ENCODE data around the gene FBXW11. TPM values are rescaled to one million over a fixed set of nuclear protein-coding genes. Genes with fewer than 3 reads are reported as not detected.

Gene FBXW11
- total RNA-seq (ENCODE audit: low replicate concordance) = 76.5 and 82.8 TPM in 2 replicates

DNA sequence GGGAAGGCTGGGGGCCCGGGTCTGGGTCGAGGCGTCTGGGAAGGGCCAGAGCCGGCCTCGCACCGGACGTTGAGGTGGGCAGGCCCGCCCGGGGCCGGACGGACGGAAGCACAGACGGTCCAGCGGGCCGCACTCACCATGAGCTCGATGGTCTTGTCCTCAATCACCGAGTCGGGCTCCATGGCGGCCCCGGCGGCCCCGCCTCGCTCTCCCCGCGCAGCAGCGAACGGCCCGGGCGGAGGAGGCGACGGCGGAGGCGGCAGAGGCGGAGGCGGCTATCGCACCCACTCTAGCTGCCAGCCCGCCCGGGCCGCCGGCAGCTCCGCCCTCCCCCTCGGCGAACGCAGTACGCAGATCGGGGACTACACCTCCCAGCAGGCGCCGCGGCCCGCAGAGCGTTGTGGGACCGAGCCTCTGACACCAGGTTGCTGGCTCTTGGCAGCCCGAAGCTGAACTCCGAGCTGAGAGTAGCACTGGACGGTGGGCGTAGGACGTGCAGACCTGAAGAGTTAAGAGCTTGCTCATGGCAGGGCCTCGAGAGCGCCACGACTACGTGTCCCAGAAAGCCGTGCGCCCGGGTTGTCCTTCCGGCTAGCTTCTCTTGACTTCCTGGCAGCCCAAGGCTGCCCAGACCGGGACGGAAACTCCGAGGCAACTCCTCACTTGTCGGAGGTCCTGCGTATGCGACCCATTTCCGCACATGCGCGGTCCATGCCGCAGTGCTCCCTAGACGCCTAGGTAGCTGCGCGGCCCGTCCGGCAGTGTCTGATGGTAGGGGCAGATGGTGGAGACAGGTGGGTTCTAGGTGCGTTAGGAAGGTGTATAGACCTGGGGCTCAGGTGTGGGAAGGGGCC is at the start of gene FBXW11:
FBXW11 (minus strand) TSS at position 318 of the 854 bp plus-strand sequence; CDS start at position 182, 136 bp downstream.

Other genes with a start within 250 kb of the FBXW11 start
- not detected in 2 replicates for gene SMIM23, start 220.8 kb downstream of the FBXW11 start, total RNA-seq (ENCODE audit: low replicate concordance)
- 12.1 and 17.3 TPM in 2 replicates for gene STK10, start 181.6 kb upstream of the FBXW11 start, total RNA-seq (ENCODE audit: low replicate concordance)
- not detected in 2 replicates for gene EFCAB9, start 187.5 kb upstream of the FBXW11 start, total RNA-seq (ENCODE audit: low replicate concordance)